Thoracic aorta (tissue), 2 donors: ENCODE data around the gene TMEM208. TPM values are rescaled to one million over a fixed set of nuclear protein-coding genes. Genes with fewer than 3 reads are reported as not detected.
A peak's percentile ranks its signal among the peaks of the same experiment; 100 is the strongest.

ENCODE experiments used
- ATAC-seq: fragments of 150-250 bp; one replicate; pipeline ENCODE4 v1.8.0; 2017; ENCODE audit warnings: low read depth; ENCODE audit not compliant: insufficient number of reproducible peaks, low FRiP score
- DNase-seq: peaks from one replicate; pipeline ENCODE4 v3.0.0-alpha.2; 2020; ENCODE audit warnings: low spot score
- H3K27ac ChIP-seq, 2 donors: fragments of 200-600 bp; sonication (generic); 1 replicate in 1 of 2; 2 replicates in 1 of 2; pipeline ENCODE4 v1.5.1; 2016; ENCODE audit warnings: mild to moderate bottlenecking in 2 of 2, moderate library complexity in 2 of 2
- H3K27me3 ChIP-seq: fragments of 200-600 bp; sonication (generic); replicated peaks from 2 replicates; pipeline ENCODE4 v1.6.0; 2016; ENCODE audit warnings: mild to moderate bottlenecking; ENCODE audit not compliant: insufficient read depth
- H3K36me3 ChIP-seq: fragments of 200-600 bp; sonication (generic); one replicate; pipeline ENCODE4 v1.5.1; 2016
- H3K4me1 ChIP-seq, 2 donors: fragments of 200-600 bp; sonication (generic); 1 replicate in 1 of 2; 2 replicates in 1 of 2; pipeline versions ENCODE4 v1.5.1 to v1.6.0; 2016; ENCODE audit warnings: low read depth in 2 of 2, mild to moderate bottlenecking in 1 of 2; ENCODE audit not compliant: control insufficient read depth in 1 of 2
- H3K4me3 ChIP-seq: fragments of 200-600 bp; sonication (generic); 2 replicates; pipeline ENCODE4 v1.5.1; 2016; ENCODE audit warnings: mild to moderate bottlenecking
- H3K9me3 ChIP-seq: fragments of 200-600 bp; sonication (generic); 2 replicates; pipeline ENCODE4 v1.5.1; 2016
- CTCF ChIP-seq: fragments of 200-600 bp; sonication (generic); IDR thresholded peaks from one replicate; pipeline ENCODE4 v1.5.1; 2019; ENCODE audit warnings: antibody characterized with exemption
- total RNA-seq, 2 donors: library from RNA; depleted of rRNA; stranded (reverse); fragments of >200 nt; gene quantifications; one replicate each; pipeline versions ENCODE4 v1.1.0 to v1.2.3, GENCODE V29; 2016

Gene TMEM208
- total RNA-seq, 2 donors from 2014 or later = 21.2 to 32.2 TPM

DNA sequence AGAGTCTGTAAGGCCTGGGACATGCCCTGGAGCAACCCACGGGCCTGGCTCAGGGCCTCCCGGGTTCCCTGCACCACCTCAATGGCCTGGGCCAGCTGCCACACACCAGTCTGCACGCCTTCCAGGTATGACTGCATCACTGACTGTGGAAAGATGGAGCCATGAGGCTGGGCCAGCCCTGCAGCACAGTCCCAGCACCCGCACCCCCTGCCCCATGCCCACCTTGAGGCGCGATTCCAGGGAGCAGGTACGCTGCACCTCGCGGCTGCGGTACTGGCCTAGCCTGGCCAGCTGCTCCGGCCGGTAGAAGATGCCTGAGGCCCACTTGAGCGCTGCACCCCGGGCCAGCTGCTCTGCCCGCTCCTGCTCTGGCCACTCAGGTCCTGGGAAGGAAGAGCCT is 38.1 kb upstream of the TMEM208 start:
- peaks cover 25 to 42% of the 10 kb centered on the region in 2 donors for H3K4me1 ChIP-seq
- no peaks in the 10 kb centered on the region for H3K9me3 ChIP-seq
- no peak for TF ChIP-seq CTCF
- H3K27me3 ChIP-seq = no peaks in the 10 kb centered on the region
- DNase-seq (no peak), ATAC-seq (no peak)
- H3K4me3 ChIP-seq = no peak overlapping the region
- H3K36me3 ChIP-seq = no peaks in the 10 kb centered on the region
- no peak overlapping the region for H3K27ac ChIP-seq

- H3K4me3 ChIP-seq = no peak within 1 kb of the TSS
- no peak within 1 kb of the TSS for H3K27ac ChIP-seq
- ATAC-seq = no peak
- DNase-seq = no peak
- no peaks in the 10 kb centered on the region for H3K9me3 ChIP-seq
- no peaks in the 10 kb centered on the region for H3K27me3 ChIP-seq
- TF ChIP-seq CTCF = no peak
- H3K4me1 ChIP-seq = peaks cover 21 to 37% of the 10 kb centered on the region in 2 donors
- H3K36me3 ChIP-seq = peaks cover 10% of the 10 kb centered on the region
Observed at GRCh38 chr16:67190041-67190440, 36.9 kb upstream of the TMEM208 start, which contains the start of gene EXOC3L1. Gene EXOC3L1 (minus strand): TSS chr16:67190136. CDS start chr16:67189676, 460 bp downstream.

GRCh38 chr16:67190448-67191399 is 36.2 kb upstream of the TMEM208 start:
- Histone ChIP-seq H3K4me1 (peaks cover 19 to 31% of the 10 kb centered on the region in 2 donors), H3K36me3 (peaks cover 17% of the 10 kb centered on the region), H3K9me3 (no peaks in the 10 kb centered on the region), H3K4me3 (no peak overlapping the region), H3K27ac (no peak overlapping the region), H3K27me3 (no peaks in the 10 kb centered on the region)
- ATAC-seq (no peak), DNase-seq (no peak)
- no peak for TF ChIP-seq CTCF

GRCh38 chr16:67191411-67191994 is 35.4 kb upstream of the TMEM208 start:
- Histone ChIP-seq H3K27ac (no peak overlapping the region), H3K4me1 (peaks cover 19 to 28% of the 10 kb centered on the region in 2 donors), H3K36me3 (peaks cover 25% of the 10 kb centered on the region), H3K4me3 (peak overlapping the region; percentile 81), H3K27me3 (no peaks in the 10 kb centered on the region), H3K9me3 (no peaks in the 10 kb centered on the region)
- ATAC-seq (no peak), DNase-seq (no peak)
- TF ChIP-seq CTCF = no peak

DNA sequence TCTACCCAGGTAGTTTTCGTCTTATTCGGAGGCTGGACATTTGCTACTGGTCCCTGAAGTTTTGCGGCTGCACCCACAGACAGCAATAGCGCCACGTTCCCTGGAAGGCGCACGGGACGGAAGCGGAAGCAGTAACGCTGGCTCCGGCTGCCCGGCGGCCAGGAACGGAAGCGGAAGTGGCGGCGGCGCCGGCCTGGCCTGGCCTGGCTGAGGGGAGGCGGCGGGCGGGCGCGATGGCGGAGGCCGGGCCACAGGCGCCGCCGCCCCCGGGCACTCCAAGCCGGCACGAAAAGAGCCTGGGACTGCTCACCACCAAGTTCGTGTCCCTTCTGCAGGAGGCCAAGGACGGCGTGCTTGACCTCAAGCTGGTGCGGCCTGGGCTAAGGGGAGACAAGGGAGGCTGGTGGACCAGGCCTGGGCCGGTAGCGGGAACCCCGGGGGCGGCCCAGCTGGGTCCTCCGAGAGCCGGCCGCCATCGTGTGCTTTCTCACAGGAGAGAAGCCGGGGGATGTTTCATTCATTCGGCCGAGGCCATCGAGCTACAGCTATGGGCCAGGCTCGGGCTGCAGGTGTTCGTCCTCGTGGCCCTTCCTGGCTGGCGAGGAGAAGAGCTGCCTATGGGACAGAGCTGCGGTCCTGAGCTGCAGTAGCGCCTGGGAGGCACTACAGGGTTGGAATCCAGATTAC is 34.8 kb upstream of the TMEM208 start, which contains the start of gene E2F4:
Gene E2F4 (plus strand): TSS at position 161 of the 687 bp plus-strand sequence. CDS start 73 bp downstream, at position 234.
- Histone ChIP-seq H3K27me3 (no peaks in the 10 kb centered on the region), H3K27ac (peak within 1 kb of the TSS; percentile 29 to 49), H3K9me3 (no peaks in the 10 kb centered on the region), H3K36me3 (peaks cover 31% of the 10 kb centered on the region), H3K4me3 (peak within 1 kb of the TSS; percentile 81), H3K4me1 (peaks cover 19 to 28% of the 10 kb centered on the region in 2 donors)
- no peak for TF ChIP-seq CTCF
- ATAC-seq = peak; percentile 79
- DNase-seq = peak; percentile 58
